ENCODE data around the gene ADAMTS3. TPM values are rescaled to one million over a fixed set of nuclear protein-coding genes. Genes with fewer than 3 reads are reported as not detected.
"Not testable (repeated sequence)": the region's sequence is repeated elsewhere in the genome, so short reads cannot be mapped to it uniquely, and the experiment has no call there.

Gene ADAMTS3
- total RNA-seq, 2 experiments from 2014 or later = not detected

DNA sequence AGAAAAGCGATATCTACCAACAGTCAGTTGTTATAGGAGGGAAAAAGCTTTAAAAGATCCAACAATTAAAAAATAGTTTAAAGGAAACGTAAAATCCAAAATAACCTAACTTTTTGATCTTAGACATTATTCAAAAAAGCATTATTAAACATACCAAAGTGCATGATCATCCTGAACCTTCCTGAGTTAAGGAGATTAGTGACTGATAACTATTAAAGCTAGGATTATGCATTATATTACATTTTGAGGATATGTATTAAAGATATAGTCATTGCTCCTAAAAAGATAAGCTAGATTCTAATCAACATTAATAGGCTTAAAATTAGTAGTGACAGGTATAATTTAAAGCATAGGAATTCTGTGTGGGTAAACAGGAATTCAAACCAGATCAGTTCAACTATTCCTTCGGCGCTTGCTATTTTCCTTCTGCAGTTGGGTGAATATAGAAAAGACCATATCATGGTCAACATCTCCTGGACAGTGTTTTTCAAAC lies 139.6 kb downstream of the ADAMTS3 start:
- Histone ChIP-seq H3K4me3 (ENCODE audit: low read depth, low read length, poor library complexity, severe bottlenecking) (no peak overlapping the region), H3K9me3 (ENCODE audit: low read length) (no peaks in the 10 kb centered on the region), H3K79me2 (ENCODE audit: insufficient read depth, low read depth, low read length) (no peaks in the 10 kb centered on the region), H4K20me1 (ENCODE audit: insufficient read depth, low read length) (no peaks in the 10 kb centered on the region), H3K4me2 (ENCODE audit: low read length) (no peak overlapping the region), H3K4me1 (ENCODE audit: insufficient read depth, low read length, poor library complexity, severe bottlenecking) (no peaks in the 10 kb centered on the region), H3K27ac (ENCODE audit: low read depth, low read length, poor library complexity, severe bottlenecking) (no peak overlapping the region), H3K36me3 (ENCODE audit: insufficient read depth, low read length) (no peaks in the 10 kb centered on the region), H2AFZ (ENCODE audit: low read length) (no peak overlapping the region), H3K9me2 (ENCODE audit: insufficient read depth, low read length) (no peaks in the 10 kb centered on the region)
- no TSS peak for BruUV-seq (replicated peaks)
- ChIA-PET POLR2A (no interaction called here), CTCF (ENCODE audit: unreplicated experiment) (no interaction called here)
- TF ChIP-seq, protein P1, sequence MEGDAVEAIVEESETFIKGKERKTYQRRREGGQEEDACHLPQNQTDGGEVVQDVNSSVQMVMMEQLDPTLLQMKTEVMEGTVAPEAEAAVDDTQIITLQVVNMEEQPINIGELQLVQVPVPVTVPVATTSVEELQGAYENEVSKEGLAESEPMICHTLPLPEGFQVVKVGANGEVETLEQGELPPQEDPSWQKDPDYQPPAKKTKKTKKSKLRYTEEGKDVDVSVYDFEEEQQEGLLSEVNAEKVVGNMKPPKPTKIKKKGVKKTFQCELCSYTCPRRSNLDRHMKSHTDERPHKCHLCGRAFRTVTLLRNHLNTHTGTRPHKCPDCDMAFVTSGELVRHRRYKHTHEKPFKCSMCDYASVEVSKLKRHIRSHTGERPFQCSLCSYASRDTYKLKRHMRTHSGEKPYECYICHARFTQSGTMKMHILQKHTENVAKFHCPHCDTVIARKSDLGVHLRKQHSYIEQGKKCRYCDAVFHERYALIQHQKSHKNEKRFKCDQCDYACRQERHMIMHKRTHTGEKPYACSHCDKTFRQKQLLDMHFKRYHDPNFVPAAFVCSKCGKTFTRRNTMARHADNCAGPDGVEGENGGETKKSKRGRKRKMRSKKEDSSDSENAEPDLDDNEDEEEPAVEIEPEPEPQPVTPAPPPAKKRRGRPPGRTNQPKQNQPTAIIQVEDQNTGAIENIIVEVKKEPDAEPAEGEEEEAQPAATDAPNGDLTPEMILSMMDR (conservative IDR thresholded peaks at IDR 0.05; ENCODE audit: low read length) = no peak
- TF ChIP-seq EZH2phosphoT487 (IDR thresholded peaks at IDR 0.05; ENCODE audit: borderline replicate concordance, low read depth, low read length) = no peak
- intact Hi-C loops (cut with micrococcal nuclease; ENCODE audit: unreplicated experiment) = no loop called here
- no peak for DNase-seq (ENCODE audit: low spot score)

DNA sequence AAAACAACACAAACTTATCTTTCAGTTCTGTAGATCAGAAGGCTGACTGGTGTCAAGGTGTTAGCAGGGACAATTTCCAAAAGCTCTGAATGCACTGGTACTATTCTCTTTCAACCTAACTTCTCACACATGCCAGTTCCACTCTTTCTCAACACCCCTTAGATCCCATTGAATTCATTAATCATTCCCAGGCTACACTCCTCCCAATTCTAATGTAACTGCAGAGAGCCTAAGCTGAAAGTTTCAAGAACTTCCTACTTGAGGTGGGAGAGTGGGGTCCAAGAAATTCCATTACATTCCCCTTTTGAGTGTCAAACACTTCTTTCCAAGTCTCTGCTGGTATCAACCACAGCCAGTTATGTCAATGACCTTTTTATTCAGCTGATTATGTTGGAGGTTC lies 142.0 kb downstream of the ADAMTS3 start:
- CTCF ChIA-PET (ENCODE audit: unreplicated experiment) = no interaction called here
- POLR2A ChIA-PET = no interaction called here
- H4K20me1 ChIP-seq (ENCODE audit: insufficient read depth, low read length) = no peaks in the 10 kb centered on the region
- H3K4me2 ChIP-seq (ENCODE audit: low read length) = no peak overlapping the region
- no peak overlapping the region for H3K4me3 ChIP-seq (ENCODE audit: low read depth, low read length, poor library complexity, severe bottlenecking)
- no peak overlapping the region for H3K27ac ChIP-seq (ENCODE audit: low read depth, low read length, poor library complexity, severe bottlenecking)
- H3K36me3 ChIP-seq (ENCODE audit: insufficient read depth, low read length) = no peaks in the 10 kb centered on the region
- no peaks in the 10 kb centered on the region for H3K9me2 ChIP-seq (ENCODE audit: insufficient read depth, low read length)
- no peaks in the 10 kb centered on the region for H3K79me2 ChIP-seq (ENCODE audit: insufficient read depth, low read depth, low read length)
- intact Hi-C loops (cut with micrococcal nuclease; ENCODE audit: unreplicated experiment) = no loop called here
- no peaks in the 10 kb centered on the region for H3K4me1 ChIP-seq (ENCODE audit: insufficient read depth, low read length, poor library complexity, severe bottlenecking)
- no TSS peak for BruUV-seq (replicated peaks)
- H2AFZ ChIP-seq (ENCODE audit: low read length) = no peak overlapping the region
- H3K9me3 ChIP-seq (ENCODE audit: low read length) = no peaks in the 10 kb centered on the region
- no peak for DNase-seq (ENCODE audit: low spot score)
- TF ChIP-seq, protein P1 (conservative IDR thresholded peaks at IDR 0.05; ENCODE audit: low read length) = no peak
- TF ChIP-seq EZH2phosphoT487 (IDR thresholded peaks at IDR 0.05; ENCODE audit: borderline replicate concordance, low read depth, low read length) = no peak

DNA sequence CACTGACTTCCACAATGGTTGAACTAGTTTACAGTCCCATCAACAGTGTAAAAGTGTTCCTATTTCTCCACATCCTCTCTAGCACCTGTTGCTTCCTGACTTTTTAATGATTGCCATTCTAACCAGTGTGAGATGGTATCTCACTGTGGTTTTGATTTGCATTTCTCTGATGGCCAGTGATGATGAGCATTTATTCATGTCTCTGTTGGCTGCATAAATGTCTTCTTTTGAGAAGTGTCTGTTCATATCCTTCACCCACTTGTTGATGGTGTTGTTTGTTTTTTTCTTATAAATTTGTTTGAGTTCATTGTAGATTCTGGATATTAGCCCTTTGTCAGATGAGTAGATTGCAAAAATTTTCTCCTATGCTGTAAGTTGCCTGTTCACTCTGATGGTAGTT lies 143.1 kb downstream of the ADAMTS3 start:
- CTCF ChIA-PET (ENCODE audit: unreplicated experiment); H3K27ac ChIP-seq (ENCODE audit: low read depth, low read length, poor library complexity, severe bottlenecking); H3K4me2 ChIP-seq (ENCODE audit: low read length); H3K9me2 ChIP-seq (ENCODE audit: insufficient read depth, low read length); BruUV-seq (replicated peaks); H3K36me3 ChIP-seq (ENCODE audit: insufficient read depth, low read length); H3K79me2 ChIP-seq (ENCODE audit: insufficient read depth, low read depth, low read length); H4K20me1 ChIP-seq (ENCODE audit: insufficient read depth, low read length); H3K4me1 ChIP-seq (ENCODE audit: insufficient read depth, low read length, poor library complexity, severe bottlenecking); POLR2A ChIA-PET; H2AFZ ChIP-seq (ENCODE audit: low read length); DNase-seq (ENCODE audit: low spot score); H3K4me3 ChIP-seq (ENCODE audit: low read depth, low read length, poor library complexity, severe bottlenecking); H3K9me3 ChIP-seq (ENCODE audit: low read length); intact Hi-C loops (cut with micrococcal nuclease; ENCODE audit: unreplicated experiment): not testable (repeated sequence)

All from OCI-LY7 (cell line).